Uterine smooth muscle cell (primary cell): ENCODE data around the gene OR51F1. TPM values are rescaled to one million over a fixed set of nuclear protein-coding genes. Genes with fewer than 3 reads are reported as not detected.

Source experiments
- total RNA-seq: library from RNA; depleted of rRNA; stranded (reverse); fragments of >200 nt; gene quantifications from 2 replicates; pipeline ENCODE4 v1.2.3, GENCODE V29; 2014

OR51F1 gene
- not detected in 2 replicates for total RNA-seq

DNA sequence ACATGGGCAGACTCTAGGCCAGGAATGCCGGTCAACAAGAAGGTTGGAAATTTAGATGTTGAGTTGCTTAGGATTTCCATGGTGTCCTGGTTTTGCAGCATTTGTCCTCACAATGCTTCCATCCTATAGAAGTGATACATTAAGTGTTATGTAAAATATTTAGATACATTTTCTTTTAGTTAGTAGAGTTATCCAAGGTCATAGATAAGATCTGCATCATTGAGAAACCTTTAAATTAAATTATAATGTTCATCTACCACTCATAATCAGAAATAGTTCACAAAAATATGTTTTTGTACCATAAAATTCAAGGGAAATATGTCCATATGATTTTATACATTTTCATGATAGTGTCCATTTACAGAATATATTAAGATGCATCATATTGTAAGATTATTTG is at the start of gene OR51F1:
Gene OR51F1 (minus strand): TSS at position 101 of the 400 bp plus-strand sequence. CDS start 0 bp downstream, at position 101.

GRCh38 chr11:4804280-4804679 is 34.5 kb upstream of the OR51F1 start, which contains the start of gene OR52R1:
OR52R1 (minus strand) TSS chr11:4804380; CDS start chr11:4804380, 0 bp downstream.

Other genes starting within 250 kb of the OR51F1 start
- gene OR52M1, start 224.7 kb downstream of the OR51F1 start, total RNA-seq, result not detected in 2 replicates
- gene OR52I2, start 188.2 kb downstream of the OR51F1 start, total RNA-seq, result under 0.01 TPM in 1 of 2 replicates, not detected in the other
- gene OR52I1, start 175.9 kb downstream of the OR51F1 start, total RNA-seq, result not detected in 2 replicates
- 9.6 TPM in 2 replicates for gene TRIM68, start 161.7 kb downstream of the OR51F1 start, total RNA-seq
- gene OR51D1, start 132.5 kb downstream of the OR51F1 start, total RNA-seq, result not detected in 2 replicates
- not detected in 2 replicates for gene OR51E1, start 126.0 kb downstream of the OR51F1 start, total RNA-seq
- under 0.01 and 0.11 TPM in 2 replicates for gene OR51E2, start 72.1 kb downstream of the OR51F1 start, total RNA-seq
- not detected in 2 replicates for gene MMP26, start 65.2 kb downstream of the OR51F1 start, total RNA-seq
- gene OR52R1, start 34.4 kb upstream of the OR51F1 start, total RNA-seq, result not detected in 2 replicates
- not detected in 2 replicates for gene OR51F2, start 51.4 kb upstream of the OR51F1 start, total RNA-seq
- gene OR51S1, start 79.3 kb upstream of the OR51F1 start, total RNA-seq, result not detected in 2 replicates
- not detected in 2 replicates for gene OR51T1, start 112.0 kb upstream of the OR51F1 start, total RNA-seq
- gene OR51A7, start 133.8 kb upstream of the OR51F1 start, total RNA-seq, result not detected in 2 replicates
- not detected in 2 replicates for gene OR51G2, start 149.4 kb upstream of the OR51F1 start, total RNA-seq
- gene OR51G1, start 154.4 kb upstream of the OR51F1 start, total RNA-seq, result not detected in 2 replicates
- gene OR51A4, start 177.7 kb upstream of the OR51F1 start, total RNA-seq, result not detected in 2 replicates
- gene OR51A2, start 185.8 kb upstream of the OR51F1 start, total RNA-seq, result not detected in 2 replicates
- gene OR51L1, start 224.9 kb upstream of the OR51F1 start, total RNA-seq, result 0.12 TPM in 1 of 2 replicates, not detected in the other